ENCODE measurements around the gene PPP2R2D.

Gene PPP2R2D

GRCh38 chr10:131998845-131999681 lies 98.3 kb downstream of the PPP2R2D start:
- no peak for DNase-seq (ENCODE audit: low spot score)

GRCh38 chr10:132001238-132001972 lies 100.6 kb downstream of the PPP2R2D start:
- no peak for DNase-seq (ENCODE audit: low spot score)

GRCh38 chr10:132002004-132002403 lies 101.2 kb downstream of the PPP2R2D start:
- no peak for DNase-seq (ENCODE audit: low spot score)

- DNase-seq (ENCODE audit: low spot score) = no peak
These were observed 102.6 kb downstream of the PPP2R2D start for GRCh38 chr10:132003282-132003924.

GRCh38 chr10:132004052-132004451 lies 103.2 kb downstream of the PPP2R2D start:
- no peak for DNase-seq (ENCODE audit: low spot score)

- no peak for DNase-seq (ENCODE audit: low spot score)
These were observed 104.3 kb downstream of the PPP2R2D start for GRCh38 chr10:132005147-132005546.

- DNase-seq (ENCODE audit: low spot score) = no peak
These were observed 106.2 kb downstream of the PPP2R2D start for GRCh38 chr10:132006966-132007365.

GRCh38 chr10:132007681-132008080 lies 106.9 kb downstream of the PPP2R2D start:
- no peak for DNase-seq (ENCODE audit: low spot score)

Data from putamen (tissue), 1 donor.